H1 (cell line): ENCODE results near the gene CACNA2D3.

ENCODE experiments used
- BACH1 ChIP-seq: IDR thresholded peaks from 2 replicates; pipeline ENCODE4 v1.6.1; 2012; ENCODE audit warnings: low read length, improper control_type of control experiment
- CTCF ChIP-seq, 3 experiments: IDR thresholded peaks; 1 replicate in 2 of 3; 2 replicates in 1 of 3; pipeline versions ENCODE4 v1.5.1 to v1.6.1; 2011; ENCODE audit warnings: low read length in 3 of 3, mild to moderate bottlenecking in 3 of 3, inconsistent platforms in 2 of 3, low read depth in 1 of 3, moderate library complexity in 1 of 3; ENCODE audit not compliant: insufficient read depth in 1 of 3; ENCODE audit errors: control extremely low read depth in 1 of 3
- EZH2 ChIP-seq: fragments of 200-600 bp; sonication (generic); IDR thresholded peaks from 2 replicates; pipeline ENCODE4 v1.7.1; 2012; ENCODE audit warnings: low read depth, mild to moderate bottlenecking, moderate library complexity, low read length, inconsistent platforms; ENCODE audit not compliant: severe bottlenecking
- JUND ChIP-seq: IDR thresholded peaks from 2 replicates; pipeline ENCODE4 v1.6.1; 2011; ENCODE audit warnings: mild to moderate bottlenecking, improper control_type of control experiment, low read length
- KDM1A ChIP-seq: fragments of 200-600, 300-600 bp; sonication (generic); IDR thresholded peaks from 2 replicates; pipeline ENCODE4 v1.7.1; 2016; ENCODE audit warnings: mild to moderate bottlenecking, low read length, borderline replicate concordance
- POLR2A ChIP-seq, 2 experiments: IDR thresholded peaks; 1 replicate in 1 of 2; 2 replicates in 1 of 2; pipeline ENCODE4 v1.6.1; 2011; ENCODE audit warnings: low read depth in 2 of 2, low read length in 2 of 2, mild to moderate bottlenecking in 2 of 2; ENCODE audit errors: control extremely low read depth in 1 of 2
- POLR2AphosphoS5 ChIP-seq: IDR thresholded peaks from 2 replicates; pipeline ENCODE4 v1.6.1; 2011; ENCODE audit warnings: low read depth, low read length
- RAD21 ChIP-seq, 2 experiments: IDR thresholded peaks in 1 of 2; conservative IDR thresholded peaks in 1 of 2; 2 replicates each; pipeline ENCODE4 v1.6.1; 2011; ENCODE audit warnings: low read depth in 2 of 2, low read length in 2 of 2, improper control_type of control experiment in 1 of 2, inconsistent platforms in 1 of 2, mild to moderate bottlenecking in 1 of 2, moderate library complexity in 1 of 2
- RNF2 ChIP-seq: fragments of 200-900, 300-1000 bp; sonication (generic); IDR thresholded peaks from 2 replicates; pipeline ENCODE4 v1.7.1; 2016; ENCODE audit warnings: borderline replicate concordance, low read depth, mild to moderate bottlenecking, antibody characterized with exemption, low read length; ENCODE audit not compliant: poor library complexity, severe bottlenecking; ENCODE audit errors: missing control alignments
- RXRA ChIP-seq: IDR thresholded peaks from 2 replicates; pipeline ENCODE4 v1.6.1; 2011; ENCODE audit warnings: low read depth, mild to moderate bottlenecking, low read length, moderate library complexity; ENCODE audit not compliant: insufficient read depth
- SP1 ChIP-seq: IDR thresholded peaks from 2 replicates; pipeline ENCODE4 v1.6.1; 2011; ENCODE audit warnings: low read depth, low read length
- YY1 ChIP-seq: IDR thresholded peaks from 2 replicates; pipeline ENCODE4 v1.6.1; 2011; ENCODE audit warnings: low read depth, mild to moderate bottlenecking, low read length

DNA sequence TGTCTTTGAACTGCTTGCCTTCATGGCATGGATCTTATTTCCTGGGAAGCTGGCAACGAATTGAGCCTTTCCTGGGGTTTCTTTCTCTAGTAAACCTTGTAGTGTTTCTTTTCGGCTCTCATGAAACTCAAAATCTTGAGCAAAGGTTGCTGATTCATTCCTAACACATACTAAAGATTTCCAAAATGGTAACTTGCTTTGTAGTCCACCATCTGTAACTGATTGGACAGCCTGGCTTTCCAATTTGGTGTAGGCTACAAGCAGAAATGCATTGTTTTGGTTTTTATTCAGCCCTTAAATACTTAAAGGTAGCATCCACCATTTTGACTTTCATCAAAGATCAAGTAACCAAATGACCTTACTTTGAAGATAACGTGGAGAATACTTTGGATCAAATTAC is 767.4 kb downstream of the CACNA2D3 start:
- no peak for TF ChIP-seq CTCF (IDR thresholded peaks at IDR 0.05; ENCODE audit: control extremely low read depth in 1 of 3, insufficient read depth in 1 of 3, low read depth in 1 of 3, low read length in 3 of 3)
- no peak for TF ChIP-seq POLR2AphosphoS5
- TF ChIP-seq POLR2A (IDR thresholded peaks at IDR 0.05; ENCODE audit: control extremely low read depth in 1 of 2, low read depth in 2 of 2, low read length in 2 of 2) = no peak
- no peak for TF ChIP-seq SP1
- no peak for TF ChIP-seq RXRA
- TF ChIP-seq BACH1 = no peak
- no peak for TF ChIP-seq KDM1A
- no peak for TF ChIP-seq EZH2
- TF ChIP-seq RNF2 = no peak
- TF ChIP-seq RAD21 (IDR thresholded peaks at IDR 0.05 in 1 of 2, conservative IDR thresholded peaks at IDR 0.05 in 1 of 2; ENCODE audit: low read depth in 2 of 2, low read length in 2 of 2) = no peak
- no peak for TF ChIP-seq YY1
- TF ChIP-seq JUND = no peak
